Activated T-cell treated with anti-CD3 and anti-CD28 coated beads for 4 hours (primary cell): ENCODE data around the gene LSM2.
"Not testable (repeated sequence)": the region's sequence is repeated elsewhere in the genome, so short reads cannot be mapped to it uniquely, and the experiment has no call there.

Experiments
- DNase-seq: peaks from one replicate; pipeline ENCODE4 v3.0.0-alpha.2; 2020

The LSM2 gene

DNA sequence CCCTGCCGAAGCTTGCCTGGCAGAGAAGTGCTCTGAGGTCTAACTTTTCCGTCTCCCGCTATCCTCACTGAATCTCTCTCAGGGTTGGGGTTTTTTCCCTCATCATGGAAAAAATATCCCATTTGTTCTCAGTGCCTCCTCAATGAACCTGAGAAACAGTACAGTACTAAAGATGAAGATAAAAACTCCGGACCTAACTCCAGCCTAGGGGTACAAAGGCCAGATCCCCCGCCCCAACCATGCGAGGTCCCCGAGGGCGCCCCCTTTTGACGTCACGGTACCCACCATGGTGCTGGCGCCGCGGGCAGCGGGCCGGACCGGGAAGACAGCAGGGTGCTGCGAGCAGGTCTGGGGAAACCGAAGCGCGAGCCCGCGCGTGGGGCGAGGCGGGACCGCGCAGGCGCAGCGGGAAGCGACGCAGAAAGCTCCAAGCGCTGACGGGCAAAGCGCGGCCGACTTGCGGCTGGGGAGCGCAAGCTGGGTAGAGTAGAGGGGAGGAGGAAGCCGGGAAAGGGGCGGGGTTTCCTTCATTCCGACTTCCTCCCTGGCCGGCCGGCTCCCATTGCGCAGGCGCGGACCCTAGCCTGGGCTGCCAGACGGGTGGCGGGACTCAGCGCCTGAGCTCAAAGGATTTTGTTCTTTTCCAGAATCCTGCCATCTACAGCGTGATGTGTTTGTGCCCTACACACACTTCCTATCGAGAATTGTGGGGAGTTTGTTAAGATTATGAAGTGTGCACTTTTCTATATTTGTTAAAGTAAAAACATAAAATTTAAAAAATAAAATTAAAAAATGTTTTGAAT, at the start of gene LSM2:
Gene LSM2 (minus strand): TSS at position 497 of the 803 bp plus-strand sequence. CDS start 209 bp downstream, at position 288.
- peak; percentile 95 for DNase-seq

DNA sequence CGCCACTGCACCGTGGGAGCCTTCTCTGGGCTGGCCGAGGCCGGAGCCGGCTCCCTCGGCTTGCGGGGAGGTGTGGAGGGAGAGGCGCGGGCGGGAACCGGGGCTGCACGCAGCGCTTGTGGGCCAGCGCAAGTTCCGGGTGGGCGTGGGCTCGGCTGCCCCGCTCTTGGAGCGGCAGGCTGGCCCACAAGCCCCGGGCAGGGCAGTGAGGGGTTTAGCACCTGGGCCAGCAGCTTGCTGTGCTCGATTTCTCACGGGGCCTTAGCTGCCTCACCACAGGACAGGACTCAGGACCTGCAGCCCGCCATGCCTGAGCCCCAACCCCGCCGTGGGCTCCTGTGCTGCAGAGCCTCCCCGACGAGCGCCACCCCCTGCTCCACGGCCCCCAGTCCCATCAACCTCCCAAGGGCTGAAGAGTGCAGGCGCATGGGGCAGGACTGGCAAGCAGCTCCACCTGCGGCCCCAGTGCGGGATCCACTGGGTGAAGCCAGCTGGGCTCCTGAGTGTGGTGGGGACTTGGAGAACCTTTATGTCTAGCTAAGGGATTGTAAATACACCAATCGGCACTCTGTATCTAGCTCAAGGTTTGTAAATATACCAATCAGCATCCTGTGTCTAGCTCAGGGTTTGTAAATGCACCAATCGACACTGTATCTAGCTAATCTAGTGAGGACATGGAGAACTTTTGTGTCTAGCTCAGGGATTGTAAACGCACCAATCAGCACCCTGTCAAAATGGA, 45.4 kb upstream of the LSM2 start:
- DNase-seq = not testable (repeated sequence)

DNA sequence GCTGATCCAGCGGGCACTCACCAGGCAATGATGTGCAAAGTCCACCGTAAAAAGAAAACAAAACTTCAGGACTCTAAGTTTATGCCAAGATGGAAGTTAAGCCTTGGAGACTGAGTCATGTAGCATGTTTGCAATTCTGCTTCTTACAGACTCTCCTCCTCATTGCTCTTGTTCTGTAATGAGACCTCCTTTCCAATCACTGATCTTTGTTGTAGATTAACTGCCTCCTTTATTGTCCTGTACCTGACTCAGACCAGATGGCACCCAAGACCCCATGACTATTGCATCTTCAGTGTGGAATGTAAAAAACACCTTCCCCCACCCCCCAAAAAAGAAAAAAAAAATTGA, 44.7 kb upstream of the LSM2 start:
- no peak for DNase-seq

GRCh38 chr6:31850765-31851484, 44.2 kb upstream of the LSM2 start:
- no peak for DNase-seq

GRCh38 chr6:31847276-31847978, 40.7 kb upstream of the LSM2 start:
- no peak for DNase-seq

GRCh38 chr6:31844507-31844906, 37.7 kb upstream of the LSM2 start:
- no peak for DNase-seq

GRCh38 chr6:31842053-31842452, 35.3 kb upstream of the LSM2 start:
- no peak for DNase-seq

DNA sequence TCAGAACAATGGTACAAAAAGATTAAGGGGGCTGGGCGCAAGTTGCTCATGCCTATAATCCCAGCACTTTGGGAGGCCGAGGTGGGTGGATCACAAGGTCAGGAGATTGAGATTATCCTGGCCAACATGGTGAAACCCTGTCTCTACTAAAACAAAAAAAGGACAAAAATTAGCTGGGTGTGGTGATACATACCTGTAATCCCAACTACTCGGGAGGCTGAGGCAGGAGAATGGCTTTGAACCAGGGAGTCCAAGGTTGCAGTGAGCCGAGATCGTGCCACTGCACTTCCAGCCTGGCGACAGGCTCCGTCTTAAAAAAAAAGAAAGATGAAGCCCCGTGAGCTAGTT, 33.0 kb upstream of the LSM2 start:
- not testable (repeated sequence) for DNase-seq

- DNase-seq = no peak
These were observed 32.2 kb upstream of the LSM2 start for GRCh38 chr6:31838968-31839367.

DNA sequence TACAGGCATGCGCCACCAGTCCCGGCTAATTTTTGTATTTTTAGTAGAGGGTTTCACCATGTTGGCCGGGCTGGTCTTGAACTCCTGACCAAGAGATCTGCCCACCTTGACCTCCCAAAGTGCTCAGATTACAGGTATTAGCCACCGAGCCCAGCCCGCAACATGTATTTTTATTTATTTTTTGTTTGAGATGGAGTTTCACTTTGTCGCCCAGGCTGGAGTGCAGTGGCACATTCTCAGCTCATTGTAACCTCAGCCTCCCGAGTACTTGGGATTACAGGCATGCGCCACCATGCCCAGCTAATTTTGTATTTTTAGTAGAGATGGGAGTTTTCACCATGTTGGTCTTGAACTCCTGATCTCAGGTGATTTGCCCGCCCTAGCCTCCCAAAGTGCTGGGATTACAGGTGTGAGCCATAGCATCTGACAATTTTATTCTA, 31.4 kb upstream of the LSM2 start:
- DNase-seq = not testable (repeated sequence)

- no peak for DNase-seq
These were observed 30.8 kb upstream of the LSM2 start for GRCh38 chr6:31837369-31838113.

DNA sequence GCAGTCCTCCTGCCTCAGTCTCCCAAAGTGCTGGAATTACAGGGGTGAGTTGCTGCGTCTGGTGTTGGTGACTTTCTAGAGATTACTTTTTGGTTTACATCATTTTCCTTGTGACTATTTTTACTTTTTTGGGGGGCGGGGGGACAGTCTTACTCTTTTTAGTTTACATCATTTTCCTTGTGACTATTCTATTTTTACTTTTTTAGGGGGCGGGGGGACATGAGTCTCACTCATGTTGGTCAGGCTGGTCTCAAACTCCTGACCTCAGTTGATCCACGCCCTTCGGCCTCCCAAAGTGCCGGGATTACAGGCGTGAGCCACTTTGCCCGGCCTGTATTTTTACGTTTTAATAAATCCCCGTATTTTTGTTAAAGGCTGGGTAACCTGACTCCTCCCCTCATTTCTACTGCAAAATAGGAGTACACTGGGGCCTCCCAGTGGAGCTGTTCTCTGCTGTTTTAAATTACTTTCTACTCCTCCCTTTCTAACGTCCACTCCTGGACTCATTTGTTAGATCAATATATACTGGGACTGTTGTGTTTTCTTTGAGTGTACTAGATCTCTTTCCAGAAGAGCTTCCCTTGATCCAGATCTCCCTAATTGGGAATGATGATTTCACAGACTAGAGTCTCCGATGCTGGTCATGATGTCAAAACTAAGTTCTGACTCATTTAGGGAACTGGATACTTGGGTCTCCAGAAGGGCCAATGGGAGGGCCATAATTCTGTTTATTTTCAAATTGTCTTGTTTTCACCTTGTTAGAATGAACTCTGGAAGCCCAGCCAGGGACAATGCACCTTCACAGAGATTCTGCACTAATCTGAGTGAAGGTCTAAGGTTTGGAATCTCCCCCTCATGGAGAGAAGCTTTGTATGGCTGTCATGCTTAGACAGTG, 30.0 kb upstream of the LSM2 start:
- no peak for DNase-seq

GRCh38 chr6:31836047-31836473, 29.3 kb upstream of the LSM2 start:
- no peak for DNase-seq

DNA sequence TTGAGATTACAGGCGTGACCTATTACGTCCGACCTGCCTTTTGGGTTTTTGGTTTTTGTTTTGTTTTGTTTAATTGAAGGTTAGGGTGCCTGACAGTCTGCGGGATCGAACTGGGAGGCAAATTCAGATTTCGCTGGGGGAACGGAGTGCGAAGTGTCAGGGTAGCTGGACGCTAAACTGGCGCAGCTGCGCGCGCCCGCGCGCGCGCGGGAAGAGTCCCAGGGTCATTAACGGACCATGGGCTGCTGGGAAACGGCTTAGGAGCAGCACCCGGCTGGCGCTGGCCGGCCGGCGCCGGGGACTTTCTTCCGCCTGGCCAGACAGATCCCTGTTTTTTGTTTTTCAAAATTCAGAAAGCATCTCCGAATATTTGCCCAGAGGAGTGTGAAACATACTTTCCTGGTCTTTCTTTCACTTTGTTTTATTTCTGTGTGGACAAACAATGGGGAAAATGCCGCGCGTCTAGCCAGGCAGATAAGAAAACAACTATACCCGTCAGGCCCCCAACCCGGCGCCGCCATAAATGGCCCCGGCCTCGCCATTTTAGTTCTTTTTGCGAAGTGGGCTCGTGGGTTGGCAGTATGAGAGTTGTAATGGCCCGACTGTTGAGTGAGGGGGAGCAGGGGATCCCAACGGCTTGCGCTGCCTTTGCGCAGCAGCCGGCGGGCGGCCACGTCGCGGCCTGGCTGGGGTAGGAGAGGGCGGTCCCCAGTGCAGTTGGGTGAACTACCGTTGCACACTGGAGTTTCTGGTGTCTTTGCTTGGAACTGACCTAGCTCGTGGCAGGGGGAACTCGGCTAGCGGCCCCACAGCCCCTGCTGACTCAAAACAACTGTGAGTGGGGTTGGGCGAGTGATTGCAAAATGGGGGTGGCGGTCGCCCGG, 27.8 kb upstream of the LSM2 start:
- peak; percentile 75 for DNase-seq

GRCh38 chr6:31831350-31832215, 24.8 kb upstream of the LSM2 start:
- no peak for DNase-seq

DNA sequence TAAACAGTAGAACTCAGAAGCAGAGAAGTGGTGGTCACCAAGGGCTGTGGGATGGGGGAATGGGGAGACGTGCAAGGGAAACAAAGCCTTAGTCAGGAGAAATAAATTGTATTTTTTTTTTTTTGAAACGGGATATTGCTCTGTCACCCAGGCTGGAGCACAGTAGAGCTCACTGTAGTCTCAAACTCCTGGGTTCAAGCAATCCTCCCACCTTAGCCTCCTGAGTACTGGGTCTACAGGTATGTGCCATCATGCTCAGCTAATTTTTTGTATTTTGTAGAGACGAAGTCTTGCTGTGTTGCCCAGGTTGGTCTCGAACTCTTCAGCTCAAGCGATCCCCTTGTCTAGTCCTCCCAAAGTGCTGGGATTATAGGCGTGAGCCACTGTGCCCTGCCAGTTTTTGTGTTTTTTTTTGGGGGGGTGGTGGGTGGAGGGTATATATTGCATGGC, 24.1 kb upstream of the LSM2 start:
- no peak for DNase-seq

DNA sequence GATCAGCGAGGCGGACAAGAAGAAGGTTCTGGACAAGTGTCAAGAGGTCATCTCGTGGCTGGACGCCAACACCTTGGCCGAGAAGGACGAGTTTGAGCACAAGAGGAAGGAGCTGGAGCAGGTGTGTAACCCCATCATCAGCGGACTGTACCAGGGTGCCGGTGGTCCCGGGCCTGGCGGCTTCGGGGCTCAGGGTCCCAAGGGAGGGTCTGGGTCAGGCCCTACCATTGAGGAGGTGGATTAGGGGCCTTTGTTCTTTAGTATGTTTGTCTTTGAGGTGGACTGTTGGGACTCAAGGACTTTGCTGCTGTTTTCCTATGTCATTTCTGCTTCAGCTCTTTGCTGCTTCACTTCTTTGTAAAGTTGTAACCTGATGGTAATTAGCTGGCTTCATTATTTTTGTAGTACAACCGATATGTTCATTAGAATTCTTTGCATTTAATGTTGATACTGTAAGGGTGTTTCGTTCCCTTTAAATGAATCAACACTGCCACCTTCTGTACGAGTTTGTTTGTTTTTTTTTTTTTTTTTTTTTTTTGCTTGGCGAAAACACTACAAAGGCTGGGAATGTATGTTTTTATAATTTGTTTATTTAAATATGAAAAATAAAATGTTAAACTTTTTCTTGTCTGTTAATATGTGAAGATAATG, 23.0 kb upstream of the LSM2 start:
- DNase-seq = no peak

DNA sequence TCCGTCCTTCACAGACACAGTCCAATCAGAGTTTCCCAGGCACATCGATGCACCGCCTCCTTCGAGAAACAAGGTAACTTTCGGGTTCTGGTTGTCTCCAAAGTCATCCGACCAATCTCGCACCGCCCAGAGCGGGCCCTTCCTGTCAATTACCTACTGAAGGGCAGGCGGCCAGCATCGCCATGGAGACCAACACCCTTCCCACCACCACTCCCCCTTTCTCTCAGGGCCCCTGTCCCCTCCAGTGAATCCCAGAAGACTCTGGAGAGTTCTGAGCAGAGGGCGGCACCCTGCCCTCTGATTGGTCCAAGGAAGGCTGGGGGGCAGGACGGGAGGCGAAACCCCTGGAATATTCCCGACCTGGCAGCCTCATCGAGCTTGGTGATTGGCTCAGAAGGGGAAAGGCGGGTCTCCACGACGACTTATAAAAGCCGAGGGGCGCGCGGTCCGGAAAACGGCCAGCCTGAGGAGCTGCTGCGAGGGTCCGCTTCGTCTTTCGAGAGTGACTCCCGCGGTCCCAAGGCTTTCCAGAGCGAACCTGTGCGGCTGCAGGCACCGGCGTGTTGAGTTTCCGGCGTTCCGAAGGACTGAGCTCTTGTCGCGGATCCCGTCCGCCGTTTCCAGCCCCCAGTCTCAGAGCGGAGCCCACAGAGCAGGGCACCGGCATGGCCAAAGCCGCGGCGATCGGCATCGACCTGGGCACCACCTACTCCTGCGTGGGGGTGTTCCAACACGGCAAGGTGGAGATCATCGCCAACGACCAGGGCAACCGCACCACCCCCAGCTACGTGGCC, 20.7 kb upstream of the LSM2 start, which contains the start of gene HSPA1B:
Gene HSPA1B (plus strand): TSS at position 453 of the 794 bp plus-strand sequence. CDS start 213 bp downstream, at position 666.
- peak; percentile 79 for DNase-seq
